ENCODE measurements around the gene CEACAM7.
"Not testable (repeated sequence)": the region's sequence is repeated elsewhere in the genome, so short reads cannot be mapped to it uniquely, and the experiment has no call there.

CEACAM7 gene

GRCh38 chr19:41657157-41657556 lies 30.9 kb downstream of the CEACAM7 start:
- no peak for DNase-seq

DNA sequence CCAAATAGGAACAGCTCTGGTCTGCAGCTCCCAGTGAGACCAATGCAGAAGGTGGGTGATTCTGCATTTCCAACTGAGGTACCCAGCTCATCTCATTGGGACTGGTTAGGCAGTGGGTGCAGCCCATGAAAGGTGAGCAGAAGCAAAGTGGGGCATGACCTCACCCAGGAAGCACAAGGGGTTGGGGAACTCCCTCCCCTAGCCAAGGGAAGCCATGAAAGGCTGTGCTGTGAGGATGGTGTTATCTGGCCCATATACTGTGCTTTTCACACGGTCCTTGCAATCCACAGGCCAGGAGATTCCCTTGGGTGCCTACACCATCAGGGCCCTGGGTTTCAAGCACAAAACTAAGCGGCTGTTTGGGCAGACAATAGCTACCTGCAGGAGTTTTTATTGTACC lies 31.3 kb downstream of the CEACAM7 start:
- not testable (repeated sequence) for DNase-seq

DNA sequence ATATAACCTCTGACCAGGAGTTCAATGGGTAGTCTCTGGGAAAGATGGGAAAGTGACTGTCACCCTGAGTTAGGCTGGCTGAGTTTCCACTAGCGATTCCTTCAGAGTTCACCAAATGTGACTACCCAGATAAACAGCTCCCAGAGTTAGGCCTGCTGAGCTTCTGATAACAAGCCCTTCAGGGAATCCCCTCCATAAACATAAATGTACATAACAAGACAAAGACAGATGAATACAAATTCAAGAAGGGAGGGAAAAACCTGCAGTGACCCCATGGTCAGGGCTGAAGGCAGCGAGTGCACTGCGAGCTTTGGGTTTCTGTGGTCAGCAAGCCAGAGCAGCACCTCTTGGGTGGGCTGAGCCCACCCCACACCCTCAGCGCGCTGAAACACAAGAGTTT lies 35.8 kb downstream of the CEACAM7 start:
- DNase-seq: no peak

- DNase-seq: no peak
These were observed 38.2 kb downstream of the CEACAM7 start for GRCh38 chr19:41649827-41650226.

DNA sequence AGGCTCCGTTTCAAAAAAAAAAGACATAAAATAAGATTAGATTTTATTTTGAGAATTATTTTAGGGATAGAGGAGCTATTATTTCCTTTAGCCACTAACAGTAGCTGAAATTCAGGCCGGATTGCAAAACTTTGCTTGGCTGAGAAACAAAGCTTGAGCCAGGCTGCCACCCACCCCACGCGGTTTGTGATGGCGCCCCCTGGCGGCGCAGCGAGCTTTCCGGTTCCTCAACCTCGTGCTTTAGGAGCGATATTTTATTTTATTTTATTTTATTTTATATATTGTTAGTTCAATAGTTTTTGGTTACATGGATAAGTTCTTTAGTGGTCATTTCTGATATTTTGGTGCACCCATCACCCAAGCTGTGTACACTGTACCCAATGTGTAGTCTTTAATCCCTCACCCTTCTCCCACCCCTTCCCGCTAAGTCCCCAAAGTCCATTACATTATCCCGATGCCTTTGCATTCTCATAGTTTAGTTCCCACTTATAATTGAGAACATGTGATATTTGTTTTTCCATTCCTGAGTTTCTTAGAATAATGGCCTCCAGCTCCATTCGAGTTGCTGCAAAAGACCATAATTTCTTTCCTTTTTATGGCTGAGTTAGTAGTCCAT lies 41.4 kb downstream of the CEACAM7 start:
- no peak for DNase-seq

- peak in 35 of 56 donors; percentile 3 to 85 (median 24) for DNase-seq
These were observed 46.1 kb downstream of the CEACAM7 start for GRCh38 chr19:41641879-41642485.

GRCh38 chr19:41638641-41639081 lies 49.4 kb downstream of the CEACAM7 start:
- no peak for DNase-seq

- DNase-seq: no peak
These were observed 50.6 kb downstream of the CEACAM7 start for GRCh38 chr19:41637484-41637883.

DNA sequence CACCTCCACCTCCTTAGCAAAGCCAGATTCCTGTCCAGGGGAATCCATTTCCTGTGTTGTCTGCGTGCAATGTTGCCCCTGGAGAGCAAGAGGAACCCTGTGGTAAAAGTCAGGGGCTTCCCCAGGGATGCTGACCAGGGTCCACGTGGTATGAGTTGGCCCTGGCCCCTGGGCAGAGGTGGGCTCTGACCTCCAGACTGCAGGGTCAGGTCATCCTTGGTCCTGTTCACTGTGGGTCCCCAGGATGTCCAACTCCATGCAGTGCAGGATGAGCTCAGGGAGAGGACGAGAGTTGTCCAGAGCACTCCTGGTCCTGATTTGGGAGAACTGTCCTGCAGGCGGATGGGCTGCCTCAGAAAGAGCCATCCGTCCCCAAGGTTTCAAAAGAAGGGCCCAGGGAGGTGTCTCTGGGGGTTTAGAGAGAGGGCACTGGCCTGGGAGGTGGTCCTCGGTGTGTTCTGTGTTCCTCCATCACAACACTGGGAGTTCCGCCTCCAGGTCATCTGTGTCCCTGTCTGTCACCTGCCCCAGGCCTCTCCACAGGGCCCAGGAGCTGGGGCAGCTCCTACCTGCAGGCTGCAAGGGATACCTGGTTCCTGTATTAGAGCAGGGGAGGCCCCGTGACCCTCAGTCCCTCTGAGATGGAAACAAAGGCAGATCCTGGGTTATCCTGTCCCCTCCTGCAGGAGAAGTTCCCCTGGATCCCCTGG lies 59.9 kb downstream of the CEACAM7 start:
- DNase-seq: no peak

GRCh38 chr19:41626877-41627276 lies 61.2 kb downstream of the CEACAM7 start, which contains the start of gene CEACAM4:
TSS of gene CEACAM4 (minus strand) at chr19:41627074. CDS start at chr19:41626963, 111 bp downstream.
- peak in 4 of 56 donors; percentile 0 to 10 (median 10) for DNase-seq

GRCh38 chr19:41626278-41626677 lies 61.8 kb downstream of the CEACAM7 start:
- DNase-seq: no peak

DNA sequence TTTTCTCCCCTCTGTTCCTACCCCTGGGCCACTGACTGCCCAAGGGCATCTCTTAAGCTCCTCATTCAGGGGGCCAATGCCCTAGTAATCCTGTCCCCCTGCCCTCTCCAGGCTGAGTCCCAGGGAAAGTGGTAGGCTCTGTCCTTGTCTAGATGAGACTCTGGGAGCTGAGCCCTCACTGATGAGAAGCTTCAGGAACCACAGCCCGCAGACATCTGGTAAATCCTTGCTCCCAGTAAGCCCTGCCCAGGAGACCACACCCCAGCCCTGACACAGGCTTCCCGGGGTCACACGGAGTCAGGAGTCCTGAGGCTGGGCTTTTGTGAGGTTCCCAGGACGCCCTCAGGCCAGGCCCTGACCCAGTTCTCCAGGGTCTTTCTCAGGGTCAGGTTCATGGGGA lies 63.1 kb downstream of the CEACAM7 start:
- DNase-seq: no peak

- DNase-seq: no peak
These were observed 63.6 kb downstream of the CEACAM7 start for GRCh38 chr19:41624515-41624914.

GRCh38 chr19:41623360-41623759 lies 64.7 kb downstream of the CEACAM7 start:
- no peak for DNase-seq
